MG63 (cell line): ENCODE results near the gene ITGA3. TPM values are rescaled to one million over a fixed set of nuclear protein-coding genes. Genes with fewer than 3 reads are reported as not detected.

ENCODE experiments used
- DNase-seq: peaks from one replicate; pipeline ENCODE4 v3.0.0-alpha.2; 2020
- H3K27me3 ChIP-seq: fragments of 250-450 bp; sonication (Bioruptor Pico); 2 replicates; pipeline ENCODE4 v1.5.1; 2020; ENCODE audit warnings: mild to moderate bottlenecking, moderate library complexity
- H3K36me3 ChIP-seq: fragments of 250-450 bp; sonication (Bioruptor Pico); 2 replicates; pipeline ENCODE4 v1.5.1; 2020; ENCODE audit warnings: mild to moderate bottlenecking, moderate library complexity
- H3K4me3 ChIP-seq: fragments of 250-450 bp; sonication (Bioruptor Pico); 2 replicates; pipeline ENCODE4 v1.5.1; 2020; ENCODE audit warnings: mild to moderate bottlenecking, moderate library complexity
- H3K9me3 ChIP-seq: fragments of 250-450 bp; sonication (Bioruptor Pico); 2 replicates; pipeline ENCODE4 v1.5.1; 2020; ENCODE audit warnings: mild to moderate bottlenecking, moderate library complexity
- total RNA-seq: library from RNA; depleted of rRNA; stranded (reverse); fragments of >200 nt; shearing (Covaris generic); gene quantifications from 2 replicates; pipeline ENCODE4 v1.2.3, GENCODE V29; 2014; ENCODE audit warnings: low replicate concordance

ITGA3 gene
- total RNA-seq, 1 experiment from 2014 or later = 248 TPM

- Histone ChIP-seq H3K4me3 (no peak overlapping the region), H3K9me3 (no peaks in the 10 kb centered on the region), H3K27me3 (0 out of 2 replicates have a peak, but pooled peaks cover 2% of the 10 kb centered on the region), H3K36me3 (no peaks in the 10 kb centered on the region)
- DNase-seq = no peak
These were observed 61.5 kb downstream of the ITGA3 start for GRCh38 chr17:50117202-50118051.

GRCh38 chr17:50118076-50118827 is 62.3 kb downstream of the ITGA3 start:
- Histone ChIP-seq H3K4me3 (no peak overlapping the region), H3K27me3 (0 out of 2 replicates have a peak, but pooled peaks cover 2% of the 10 kb centered on the region), H3K9me3 (no peaks in the 10 kb centered on the region), H3K36me3 (no peaks in the 10 kb centered on the region)
- DNase-seq = no peak

- H3K9me3 ChIP-seq = no peaks in the 10 kb centered on the region
- no peaks in the 10 kb centered on the region for H3K36me3 ChIP-seq
- no peak overlapping the region for H3K4me3 ChIP-seq
- 0 out of 2 replicates have a peak, but pooled peaks cover 2% of the 10 kb centered on the region for H3K27me3 ChIP-seq
- no peak for DNase-seq
These were observed 62.9 kb downstream of the ITGA3 start for GRCh38 chr17:50118828-50119218.

GRCh38 chr17:50120475-50121253 is 64.8 kb downstream of the ITGA3 start:
- no peak overlapping the region for H3K4me3 ChIP-seq
- no peaks in the 10 kb centered on the region for H3K9me3 ChIP-seq
- no peaks in the 10 kb centered on the region for H3K36me3 ChIP-seq
- H3K27me3 ChIP-seq = 0 out of 2 replicates have a peak, but pooled peaks cover 2% of the 10 kb centered on the region
- no peak for DNase-seq

GRCh38 chr17:50122945-50123344 is 67.0 kb downstream of the ITGA3 start:
- Histone ChIP-seq H3K9me3 (no peaks in the 10 kb centered on the region), H3K4me3 (no peak overlapping the region), H3K27me3 (0 out of 2 replicates have a peak, but pooled peaks cover 2% of the 10 kb centered on the region), H3K36me3 (no peaks in the 10 kb centered on the region)
- DNase-seq = no peak

GRCh38 chr17:50123649-50124349 is 67.9 kb downstream of the ITGA3 start:
- no peaks in the 10 kb centered on the region for H3K27me3 ChIP-seq
- H3K4me3 ChIP-seq = no peak overlapping the region
- peak; percentile 45 for DNase-seq
- H3K36me3 ChIP-seq = no peaks in the 10 kb centered on the region
- no peaks in the 10 kb centered on the region for H3K9me3 ChIP-seq

GRCh38 chr17:50125420-50125997 is 69.6 kb downstream of the ITGA3 start:
- H3K9me3 ChIP-seq = no peaks in the 10 kb centered on the region
- no peak overlapping the region for H3K4me3 ChIP-seq
- H3K36me3 ChIP-seq = no peaks in the 10 kb centered on the region
- no peak for DNase-seq
- no peaks in the 10 kb centered on the region for H3K27me3 ChIP-seq

GRCh38 chr17:50127697-50128361 is 71.9 kb downstream of the ITGA3 start:
- H3K36me3 ChIP-seq = peaks cover 8% of the 10 kb centered on the region
- H3K9me3 ChIP-seq = no peaks in the 10 kb centered on the region
- no peaks in the 10 kb centered on the region for H3K27me3 ChIP-seq
- DNase-seq = no peak
- no peak overlapping the region for H3K4me3 ChIP-seq

- Histone ChIP-seq H3K4me3 (no peak overlapping the region), H3K27me3 (no peaks in the 10 kb centered on the region), H3K36me3 (peaks cover 12% of the 10 kb centered on the region), H3K9me3 (no peaks in the 10 kb centered on the region)
- no peak for DNase-seq
These were observed 72.8 kb downstream of the ITGA3 start for GRCh38 chr17:50128441-50129352.

- no peak overlapping the region for H3K4me3 ChIP-seq
- no peak for DNase-seq
- peaks cover 17% of the 10 kb centered on the region for H3K36me3 ChIP-seq
- H3K27me3 ChIP-seq = no peaks in the 10 kb centered on the region
- no peaks in the 10 kb centered on the region for H3K9me3 ChIP-seq
These were observed 73.4 kb downstream of the ITGA3 start for GRCh38 chr17:50129353-50129727.

GRCh38 chr17:50129728-50130558 is 74.0 kb downstream of the ITGA3 start, which contains the start of gene SAMD14:
Gene SAMD14, minus strand, starts transcription at chr17:50130160. Its CDS starts 5,201 bp downstream, at chr17:50124959.
- Histone ChIP-seq H3K36me3 (peaks cover 22% of the 10 kb centered on the region), H3K27me3 (no peaks in the 10 kb centered on the region), H3K9me3 (no peaks in the 10 kb centered on the region), H3K4me3 (peak within 1 kb of the TSS; percentile 31)
- DNase-seq = peak; percentile 39

- DNase-seq = peak; percentile 42
- Histone ChIP-seq H3K9me3 (no peaks in the 10 kb centered on the region), H3K27me3 (no peaks in the 10 kb centered on the region), H3K4me3 (no peak overlapping the region), H3K36me3 (peaks cover 22% of the 10 kb centered on the region)
These were observed 74.8 kb downstream of the ITGA3 start for GRCh38 chr17:50130559-50131305.

GRCh38 chr17:50132104-50132794 is 76.3 kb downstream of the ITGA3 start:
- H3K27me3 ChIP-seq = no peaks in the 10 kb centered on the region
- no peaks in the 10 kb centered on the region for H3K9me3 ChIP-seq
- DNase-seq = no peak
- no peak overlapping the region for H3K4me3 ChIP-seq
- H3K36me3 ChIP-seq = peaks cover 27% of the 10 kb centered on the region
